Dermis blood vessel endothelial cell (primary cell): ENCODE results near the gene FHIT. TPM values are rescaled to one million over a fixed set of nuclear protein-coding genes. Genes with fewer than 3 reads are reported as not detected.
"Not testable (repeated sequence)": the region's sequence is repeated elsewhere in the genome, so short reads cannot be mapped to it uniquely, and the experiment has no call there.

Experiments used
- DNase-seq: peaks from one replicate; pipeline ENCODE4 v3.0.0; 2010
- total RNA-seq: library from RNA; depleted of rRNA; stranded (reverse); fragments of >200 nt; gene quantifications from 2 replicates; pipeline ENCODE4 v1.2.3, GENCODE V29; 2014

FHIT gene
- total RNA-seq, 1 donor from 2014 or later: 0.51 TPM

DNA sequence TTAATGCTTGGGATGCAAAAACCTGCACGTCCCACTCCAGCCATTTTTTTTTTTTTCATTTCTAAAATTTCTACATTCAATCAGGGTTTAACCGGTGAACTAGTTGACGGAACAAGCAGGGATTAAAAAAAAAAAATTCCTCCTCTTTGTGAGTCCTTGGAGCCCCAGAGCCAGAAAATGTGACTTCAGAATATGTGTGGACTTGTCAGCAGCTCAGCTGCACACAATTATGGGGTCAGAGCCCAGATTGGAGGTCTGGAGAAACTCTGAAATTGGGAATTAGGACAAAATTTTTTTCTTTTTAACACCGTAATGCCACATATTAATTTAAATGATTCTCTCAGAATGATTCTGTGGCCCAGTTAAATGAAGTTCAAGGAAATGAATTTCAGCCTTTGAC lies 1280.5 kb downstream of the FHIT start:
- DNase-seq: no peak

DNA sequence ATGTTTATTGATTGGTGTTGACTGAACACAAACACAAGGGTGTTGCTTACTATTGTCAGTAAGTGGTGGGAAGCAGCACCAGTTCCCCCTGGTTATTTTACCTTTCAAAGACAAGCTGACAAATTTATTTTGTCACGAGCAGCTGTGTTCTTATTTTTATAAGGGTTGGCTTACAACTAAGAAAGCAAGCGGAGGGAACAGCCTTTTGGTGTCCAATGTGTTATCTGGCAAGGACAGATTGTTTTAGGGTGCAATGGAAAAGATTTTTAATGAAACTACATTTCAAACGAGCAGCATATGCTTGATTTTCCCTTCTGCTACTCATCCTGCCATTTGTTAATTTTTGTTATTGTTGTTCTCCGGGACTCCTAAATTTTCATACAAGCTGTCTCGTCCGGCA lies 1280.9 kb downstream of the FHIT start:
- no peak for DNase-seq

DNA sequence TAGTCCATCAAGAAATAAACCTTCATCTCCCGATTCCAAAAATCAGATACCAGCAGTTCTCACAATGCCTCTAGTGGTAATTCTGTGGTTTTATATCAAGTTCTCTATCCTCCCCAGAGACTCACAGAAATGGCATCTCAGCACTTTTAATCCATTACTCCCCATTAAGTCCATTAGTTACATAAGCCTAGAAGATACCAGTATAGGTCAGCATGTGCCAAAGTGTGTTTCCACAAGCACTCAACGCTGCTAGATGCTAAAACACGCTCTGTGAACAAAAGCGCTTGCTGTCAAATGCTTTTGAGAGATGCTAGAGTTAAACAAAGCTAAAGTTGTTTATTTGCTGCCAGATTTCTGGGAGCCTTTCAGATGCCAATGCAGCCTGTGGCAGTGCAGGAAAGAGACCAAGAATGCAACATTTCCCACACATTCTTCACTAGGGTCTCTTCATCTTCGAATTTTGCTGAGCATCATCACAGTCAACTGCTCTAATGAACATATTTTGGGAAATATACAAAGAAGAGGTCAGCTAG lies 1282.7 kb downstream of the FHIT start:
- DNase-seq: no peak

DNA sequence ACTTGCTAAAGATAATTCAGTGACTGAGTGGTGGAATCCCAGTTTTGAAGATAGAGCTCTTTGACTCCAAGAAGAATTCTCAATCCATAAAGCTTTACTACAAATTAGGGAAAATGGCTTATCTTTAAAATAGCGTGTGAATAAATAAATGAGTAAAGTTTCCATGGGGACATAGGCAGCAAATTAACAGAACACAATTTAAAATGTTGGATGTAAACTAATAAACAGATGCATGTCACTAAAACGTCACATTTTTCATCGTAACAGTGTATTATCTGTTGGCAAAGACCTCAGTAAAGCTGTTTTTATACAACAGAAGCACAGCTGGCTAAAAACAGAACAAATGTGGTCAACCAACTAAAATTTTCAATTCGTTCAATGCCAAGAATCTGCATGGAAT lies 1287.6 kb downstream of the FHIT start:
- DNase-seq: no peak

DNA sequence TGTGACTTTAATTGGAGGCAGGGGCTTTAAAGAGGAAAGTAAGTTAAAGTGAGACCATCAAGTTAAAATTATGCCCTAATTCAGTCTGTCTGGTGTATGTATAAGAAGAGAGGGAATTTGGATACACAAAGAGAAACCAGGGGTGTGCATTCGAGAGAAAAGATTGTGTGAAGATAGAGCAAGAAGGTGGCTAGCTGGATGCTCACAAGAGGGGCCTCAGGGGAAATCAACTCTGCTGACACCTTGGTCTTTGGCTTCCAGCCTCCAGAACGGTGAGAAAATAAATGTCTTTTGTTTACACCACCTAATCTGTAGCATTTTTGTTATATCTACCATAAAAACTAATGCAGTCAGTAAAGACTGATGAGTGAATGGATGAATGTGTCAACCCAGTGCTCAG lies 1294.1 kb downstream of the FHIT start:
- no peak for DNase-seq

DNA sequence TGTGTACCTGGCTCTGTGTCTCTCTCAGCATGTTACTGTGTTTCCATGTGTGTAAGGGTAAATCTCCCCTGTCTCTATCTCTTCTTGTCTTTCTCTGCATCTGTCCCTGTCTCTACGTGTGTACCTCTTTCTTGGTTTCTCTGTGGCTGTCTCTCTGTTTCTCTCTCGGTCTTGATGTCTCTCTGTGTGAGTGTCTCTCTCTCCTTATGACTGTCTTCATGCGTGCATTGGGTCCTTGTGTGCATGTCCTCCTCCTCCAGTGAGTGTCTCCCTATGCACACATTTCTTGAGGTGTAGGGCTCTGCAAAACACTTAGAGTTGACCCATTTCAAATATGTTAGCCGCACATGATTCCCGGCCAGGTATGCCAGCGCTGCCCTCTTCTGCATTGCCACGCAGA lies 1298.1 kb downstream of the FHIT start:
- DNase-seq: no peak

DNA sequence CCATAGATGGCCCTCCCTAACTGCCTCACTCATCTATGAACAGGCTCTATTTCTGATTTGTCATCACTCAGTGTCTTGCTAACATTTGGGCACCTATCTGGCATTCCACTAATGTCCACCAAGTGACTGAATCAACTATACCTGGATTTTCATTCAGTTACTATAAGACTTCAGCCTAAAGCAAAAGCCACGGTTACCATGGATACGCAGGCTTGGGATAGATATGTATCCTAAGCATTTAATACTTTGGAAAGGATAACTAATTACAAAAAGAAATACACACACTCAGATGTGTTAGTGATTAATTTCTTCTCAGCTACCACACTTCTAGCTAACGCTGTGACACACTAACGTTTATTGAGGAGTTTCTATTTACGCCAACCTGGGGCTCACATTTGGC lies 1301.9 kb downstream of the FHIT start:
- no peak for DNase-seq

DNA sequence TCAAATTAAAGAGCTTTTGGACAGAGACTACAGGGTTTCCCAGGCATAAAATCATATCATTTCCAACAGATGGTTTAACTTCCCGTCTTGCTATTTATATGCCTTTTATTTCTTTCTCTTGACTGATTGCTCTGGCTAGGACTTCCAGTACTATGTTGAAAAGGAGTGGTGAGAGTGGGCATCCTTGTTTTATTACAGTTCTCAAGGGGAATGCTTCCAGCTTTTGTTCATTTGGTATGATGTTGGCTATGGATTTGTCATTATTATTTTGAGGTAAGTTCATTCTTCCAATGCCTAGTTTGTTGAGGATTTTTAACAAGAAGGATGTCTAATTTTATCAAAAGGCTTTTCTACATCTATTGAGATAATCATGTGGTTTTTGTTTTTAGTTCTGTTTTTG lies 1304.9 kb downstream of the FHIT start:
- DNase-seq: no peak

DNA sequence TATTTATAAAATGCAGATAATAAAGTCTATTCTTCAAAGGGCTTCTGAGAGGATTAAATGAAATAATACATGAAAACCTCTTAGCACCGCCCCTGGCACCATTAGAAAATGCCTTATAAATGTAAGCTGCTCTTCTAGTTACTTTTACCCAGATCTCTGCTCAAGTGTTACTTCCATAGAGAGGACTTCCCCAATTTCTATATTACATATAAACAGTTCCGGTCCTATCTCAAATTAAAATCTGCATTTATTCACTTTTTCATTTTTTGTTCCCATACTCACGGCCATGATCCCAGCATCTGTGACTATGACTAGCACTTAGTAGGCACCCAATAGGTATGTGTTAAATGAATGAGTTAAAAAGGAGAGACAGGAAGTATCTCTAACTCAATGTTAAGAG lies 1310.5 kb downstream of the FHIT start:
- no peak for DNase-seq

DNA sequence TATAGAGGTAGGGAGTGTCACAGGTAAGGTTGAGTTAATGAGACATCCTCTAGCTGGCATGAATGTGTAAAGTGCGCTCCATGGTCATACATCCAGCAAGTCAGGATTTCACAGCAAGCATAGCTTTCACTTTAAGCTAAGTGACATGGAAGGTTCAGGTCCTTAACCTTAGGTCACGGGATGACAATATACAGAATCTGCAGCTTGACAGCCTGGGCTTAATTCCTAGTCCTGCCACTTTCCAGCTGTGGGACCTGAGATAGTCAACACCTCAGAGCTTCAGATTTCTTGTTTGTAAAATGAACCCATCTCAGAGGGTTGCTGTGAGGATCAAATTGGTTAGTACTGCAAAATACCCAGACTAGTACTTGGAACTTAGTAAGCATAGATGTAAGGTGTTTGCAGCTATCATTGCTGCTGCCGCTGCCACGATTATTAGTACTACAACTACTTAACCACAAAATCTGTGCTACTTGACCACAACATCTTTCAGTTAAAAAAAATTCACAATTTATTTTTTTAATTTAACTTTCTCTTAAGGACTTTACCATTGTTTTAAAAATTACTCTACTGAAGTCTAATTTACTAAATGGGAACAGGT lies 1311.3 kb downstream of the FHIT start:
- no peak for DNase-seq

DNA sequence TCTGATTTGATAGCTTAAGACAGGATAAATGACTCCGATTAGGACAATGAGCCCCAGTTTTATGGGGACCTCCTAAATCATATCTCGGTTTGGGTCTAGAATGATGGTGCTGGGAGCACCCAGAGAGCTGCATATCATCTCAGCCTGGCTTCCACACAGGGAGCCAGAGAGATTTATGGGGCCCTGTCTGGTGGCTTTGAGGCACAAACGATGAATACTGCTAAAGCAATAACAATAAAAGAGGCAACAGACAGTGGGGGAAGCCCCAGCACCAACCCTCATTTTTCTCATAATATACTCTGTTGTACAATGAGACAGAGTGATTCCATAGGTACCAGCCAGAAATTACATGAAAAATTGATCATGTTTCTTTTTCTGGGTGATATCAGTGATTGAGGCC lies 1312.4 kb downstream of the FHIT start:
- DNase-seq: no peak

DNA sequence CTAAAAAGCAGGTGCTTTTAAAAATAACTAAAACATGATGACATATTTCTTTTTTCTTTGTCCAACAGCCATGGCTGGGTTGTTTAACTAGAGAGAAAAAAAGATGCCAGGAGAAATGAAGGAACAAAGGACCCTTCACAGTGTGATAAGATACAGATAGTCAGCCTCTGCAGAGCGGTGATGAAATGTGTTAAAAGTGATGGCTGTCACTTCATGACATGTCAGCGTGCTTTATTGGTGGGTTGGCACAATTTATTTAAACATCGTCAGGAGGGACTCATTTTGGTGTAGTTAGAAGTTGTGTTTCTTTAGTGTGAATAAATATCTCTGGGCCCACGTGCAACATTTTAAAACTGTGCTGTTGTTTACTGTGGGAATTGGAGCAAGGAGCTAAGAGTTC lies 1314.1 kb downstream of the FHIT start:
- DNase-seq: no peak

DNA sequence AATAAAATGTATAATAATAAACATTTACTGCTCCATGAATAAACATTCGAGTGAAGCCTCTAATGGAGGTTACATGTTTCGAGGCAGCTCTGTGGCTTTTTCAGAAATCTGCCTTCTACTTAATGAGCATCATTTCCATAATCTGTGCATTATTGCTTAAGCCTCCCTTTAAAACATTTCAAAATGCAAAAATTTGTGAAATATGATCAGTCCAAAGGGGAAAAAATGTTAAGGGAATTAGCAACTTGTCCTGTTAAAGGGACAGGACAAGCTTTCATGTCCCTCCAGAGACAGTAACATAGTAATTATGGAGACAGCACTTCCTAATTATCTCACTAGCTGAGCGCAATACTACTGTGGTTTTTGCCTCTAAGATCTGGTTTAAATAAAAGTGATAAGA lies 1314.8 kb downstream of the FHIT start:
- DNase-seq: no peak

DNA sequence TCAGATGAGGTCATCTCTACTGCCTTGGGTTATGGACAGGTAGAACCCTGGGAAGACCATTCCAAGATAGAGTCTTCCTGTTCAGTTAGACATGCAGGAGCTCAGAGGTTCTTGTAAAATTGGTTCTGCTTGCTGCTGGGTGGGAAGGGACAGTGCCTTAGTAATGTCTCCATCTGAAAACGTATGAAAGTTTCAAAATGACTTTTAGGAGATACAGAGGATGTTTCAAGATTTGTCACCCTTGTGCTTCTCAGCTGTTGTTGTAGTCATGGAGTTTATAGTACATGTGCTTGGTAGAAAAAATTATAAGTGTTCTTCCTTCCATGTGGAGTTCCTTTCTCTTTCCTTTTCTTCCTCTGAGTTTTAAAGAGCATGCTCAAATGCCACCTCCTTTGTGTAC lies 1316.2 kb downstream of the FHIT start:
- DNase-seq: no peak

DNA sequence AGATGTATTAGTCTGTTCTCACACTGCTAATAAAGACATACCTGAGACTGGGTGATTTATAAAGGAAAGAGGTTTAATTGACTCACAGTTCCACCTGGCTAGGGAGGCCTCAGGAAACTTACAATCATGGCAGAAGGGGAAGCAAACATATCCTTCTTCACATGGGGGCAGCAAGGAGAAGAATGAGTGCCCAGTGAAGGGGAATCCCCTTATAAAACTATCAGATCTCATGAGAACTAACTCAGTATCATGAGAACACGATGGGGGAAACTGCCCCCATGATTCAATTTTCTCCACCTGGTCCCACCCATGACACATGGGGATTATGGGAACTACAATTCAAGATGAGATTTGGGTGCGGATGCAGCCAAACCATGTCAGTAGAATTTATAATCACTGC lies 1316.7 kb downstream of the FHIT start:
- not testable (repeated sequence) for DNase-seq

DNA sequence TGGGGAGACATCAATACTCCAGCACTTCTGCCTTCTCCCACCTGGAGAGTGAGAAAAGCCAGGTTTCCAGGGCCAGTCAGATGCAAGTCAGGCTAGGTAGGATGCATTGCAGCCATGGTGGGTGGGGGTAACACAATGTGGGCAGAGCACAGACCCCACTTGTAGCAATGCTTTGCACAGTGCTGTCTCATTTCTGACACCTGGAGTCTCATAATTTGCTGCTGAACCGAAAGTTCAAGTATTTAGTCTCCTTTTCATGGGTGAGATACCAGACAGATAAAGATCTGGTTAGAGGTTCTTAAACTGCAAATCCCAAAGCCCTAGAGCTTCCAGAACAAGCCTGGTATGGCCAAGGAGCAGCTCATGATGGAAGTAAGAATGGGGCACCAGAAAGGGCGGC lies 1321.1 kb downstream of the FHIT start:
- DNase-seq: no peak

DNA sequence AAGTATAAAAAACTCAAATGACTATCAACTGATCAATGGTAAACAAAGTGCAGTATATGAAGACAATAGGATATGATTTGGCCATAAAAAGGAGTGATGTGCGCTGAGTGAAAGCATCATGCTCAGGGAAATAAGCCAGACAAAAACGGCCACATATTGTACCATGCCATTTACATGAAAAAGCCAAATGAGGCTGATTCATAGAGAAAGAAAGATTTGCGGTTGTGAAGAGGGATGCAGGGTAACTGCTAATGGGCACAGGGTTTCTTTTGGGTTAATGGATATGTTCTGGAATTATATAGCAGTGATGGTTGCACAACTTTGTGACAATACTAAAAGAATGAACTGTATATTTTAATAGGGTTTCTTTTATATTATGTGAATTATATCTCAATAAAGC lies 1324.2 kb downstream of the FHIT start:
- no peak for DNase-seq

DNA sequence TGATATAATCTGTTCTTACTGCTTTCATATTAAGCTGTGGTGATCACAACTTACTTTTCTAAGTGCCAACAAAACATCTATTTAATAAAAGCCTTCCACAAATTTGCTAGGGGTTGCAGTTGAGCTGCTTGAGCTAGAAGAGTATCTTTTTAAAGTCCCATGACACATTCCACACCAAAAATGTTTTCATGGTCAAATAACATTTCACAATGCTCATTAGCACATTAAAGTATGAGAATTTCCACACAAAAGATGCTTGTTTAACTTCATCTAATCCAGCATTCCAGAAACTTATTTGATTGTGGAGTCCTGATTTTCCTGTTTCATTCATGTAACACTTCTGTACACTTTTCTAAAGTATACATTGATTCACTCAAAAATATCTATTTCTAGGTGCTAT lies 1325.3 kb downstream of the FHIT start:
- no peak for DNase-seq

DNA sequence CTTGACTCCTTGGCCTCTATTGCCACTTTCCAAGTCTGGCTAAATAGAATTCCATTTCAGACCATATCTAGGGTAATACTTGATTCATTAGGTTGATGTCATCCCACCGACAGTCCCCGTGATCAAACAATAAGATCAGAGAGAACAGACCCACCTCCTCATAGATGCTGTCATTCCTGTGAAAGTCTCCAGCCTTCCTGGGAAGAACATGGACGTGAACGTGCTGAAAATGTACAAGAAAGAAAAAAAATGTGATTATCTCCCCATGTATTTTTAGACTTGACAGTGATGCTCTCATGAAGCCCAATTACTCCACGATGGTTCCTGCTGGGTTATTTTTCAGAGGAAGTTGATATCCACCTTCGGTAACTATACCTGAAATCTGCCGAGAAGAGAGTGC lies 1329.1 kb downstream of the FHIT start:
- DNase-seq: no peak

DNA sequence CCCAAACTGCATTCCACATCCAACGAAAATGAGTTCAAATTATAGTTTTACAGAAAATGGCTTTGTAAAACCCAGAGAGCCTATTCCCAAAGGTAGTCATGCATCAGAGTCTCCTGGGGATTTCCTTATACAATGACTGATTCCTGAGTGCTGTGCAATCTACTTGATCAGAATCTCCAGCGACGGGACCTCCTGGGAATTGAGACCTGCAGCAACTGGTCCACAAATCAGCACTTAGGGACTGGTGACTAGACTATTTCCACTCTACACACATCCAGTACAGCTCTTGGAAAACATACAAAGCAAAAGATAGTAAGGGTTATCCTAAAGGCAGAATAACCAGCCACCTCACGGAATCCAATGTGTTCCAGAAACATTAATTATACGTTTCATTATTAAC lies 1330.4 kb downstream of the FHIT start:
- DNase-seq: no peak

DNA sequence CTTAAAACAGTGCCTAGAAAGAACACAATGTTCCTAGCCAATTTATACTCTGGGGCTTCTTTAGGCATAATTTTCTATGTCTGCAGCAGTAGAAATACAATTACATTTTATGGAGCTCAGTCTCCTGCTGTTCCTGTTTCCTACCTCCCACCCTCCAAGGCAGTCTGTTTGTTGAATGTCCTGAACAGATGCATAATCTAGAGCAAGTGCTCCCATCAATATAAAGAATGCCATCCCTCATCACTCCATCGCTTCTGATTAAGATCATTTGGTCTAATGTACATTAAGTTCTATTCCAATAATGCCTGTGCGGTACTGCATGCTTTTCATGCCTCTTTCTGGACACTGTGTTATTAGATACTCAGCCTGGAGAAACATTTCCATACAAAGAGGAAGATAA lies 1331.7 kb downstream of the FHIT start:
- no peak for DNase-seq

DNA sequence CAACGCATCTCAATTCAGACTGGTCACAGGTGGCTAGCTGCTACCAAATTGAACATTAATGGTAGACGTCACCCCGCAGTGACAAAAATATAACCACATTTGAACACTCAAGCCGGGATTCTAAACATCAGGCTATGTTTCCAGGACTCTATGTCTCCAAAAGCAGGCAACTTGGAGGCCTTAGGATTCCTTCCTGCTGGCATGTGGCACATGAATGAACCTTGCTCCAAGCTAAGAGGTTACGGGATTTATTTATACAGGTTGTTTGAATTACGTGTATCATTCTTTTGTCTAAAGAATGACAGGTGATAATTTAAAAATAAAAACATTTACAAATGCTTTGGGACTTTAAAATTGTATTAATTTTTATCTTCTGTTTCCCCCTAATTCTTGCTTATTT lies 1337.0 kb downstream of the FHIT start:
- DNase-seq: no peak

DNA sequence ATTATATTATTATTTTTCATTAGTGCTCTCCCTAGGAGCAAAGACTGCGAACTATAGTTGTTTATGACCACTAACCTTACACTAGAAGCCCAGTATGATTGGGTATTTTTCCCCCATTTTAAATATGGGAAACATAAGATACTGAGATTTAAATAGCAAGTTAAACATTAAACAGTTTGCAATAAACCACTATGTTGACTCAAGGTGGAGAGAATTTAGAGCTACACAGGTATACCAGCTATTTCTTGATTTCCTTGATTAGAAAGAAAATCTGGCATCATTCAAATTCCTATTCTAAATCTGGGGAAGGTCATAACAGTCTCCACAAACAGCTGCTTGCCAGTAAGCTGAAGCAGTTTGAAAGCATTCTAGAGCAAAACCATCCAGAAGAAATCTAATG lies 1337.6 kb downstream of the FHIT start:
- no peak for DNase-seq

DNA sequence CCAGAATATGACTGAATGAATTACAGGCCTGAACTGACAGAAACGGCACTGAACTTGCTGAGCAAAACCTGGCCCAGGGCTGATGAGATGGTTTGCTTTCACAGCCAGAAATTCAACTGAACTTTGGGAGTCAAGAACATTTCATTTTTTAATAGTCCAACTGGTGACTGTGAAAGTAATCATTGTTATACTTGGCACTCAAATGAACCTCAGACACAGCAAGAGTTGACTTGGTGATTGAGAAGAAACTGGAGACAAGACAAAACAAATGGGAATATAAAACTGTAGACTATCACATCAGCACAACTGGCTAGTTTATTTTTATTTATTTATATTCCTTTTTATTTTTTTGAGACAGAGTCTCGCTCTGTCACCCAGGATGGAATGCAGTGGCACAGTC lies 1342.6 kb downstream of the FHIT start:
- no peak for DNase-seq

DNA sequence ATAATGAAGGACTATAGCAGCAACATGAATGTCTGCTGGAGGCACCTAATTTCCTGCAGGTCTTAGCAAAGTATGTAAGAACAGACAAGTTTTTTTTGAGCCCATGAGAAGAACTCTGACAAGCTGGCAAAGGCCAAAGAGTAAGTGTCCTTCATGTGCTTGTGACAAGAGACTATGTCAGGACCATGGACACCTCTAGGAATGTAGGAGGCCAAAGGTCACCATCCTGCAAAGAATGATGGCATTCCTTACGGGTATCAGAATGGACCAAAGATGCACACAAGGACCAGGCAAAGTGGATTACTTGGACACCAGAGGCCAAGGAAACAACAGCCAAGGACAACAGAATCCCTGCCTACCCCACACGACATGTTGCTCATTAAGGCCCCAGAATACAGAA lies 1343.0 kb downstream of the FHIT start:
- DNase-seq: no peak

DNA sequence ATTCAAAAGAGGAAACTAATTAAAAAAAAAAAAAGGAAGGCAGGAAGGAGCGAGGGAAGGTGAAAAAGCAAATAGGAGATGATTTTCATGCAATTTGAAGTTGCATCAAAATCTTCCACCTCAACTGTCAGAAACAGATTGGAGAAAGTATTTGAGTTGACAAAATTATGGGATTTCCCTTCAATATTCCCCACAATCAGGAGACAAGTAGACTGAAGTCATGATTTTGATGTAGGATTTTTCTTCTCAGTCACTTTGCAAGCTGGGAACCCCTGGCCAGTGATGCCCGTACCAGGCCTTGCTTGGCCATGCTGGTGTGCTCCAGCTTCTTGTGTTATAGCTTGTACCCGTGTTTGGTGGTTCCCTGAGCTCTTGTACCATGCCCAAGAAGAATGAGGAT lies 1347.0 kb downstream of the FHIT start:
- DNase-seq: no peak
